K562 (cell line): ENCODE measurements around the gene LINGO4. TPM values are rescaled to one million over a fixed set of nuclear protein-coding genes. Genes with fewer than 3 reads are reported as not detected.

Experiments
- ATAC-seq: fragments of 200-7000 bp; cut with Tn5 transposase; 3 replicates; pipeline ENCODE4 v1.9.1; 2020; ENCODE audit warnings: moderate library complexity
- BruUV-seq: library from RNA; stranded (reverse); fragments of 400-500 nt; replicated peaks from 2 replicates; lab custom pipeline; 2021; lab: Mats Ljungman, UMichigan
- CTCF ChIA-PET: fragments of 300-600 bp; formaldehyde crosslinking; extraction: SDS; loops from one replicate; lab custom pipeline; 2021; ENCODE audit warnings: low intra/inter-chr PET ratio; lab: Yijun Ruan, JAX
- POLR2A ChIA-PET: fragments of 300-600, 350-650 bp; sonication (Branson Sonifier 250); formaldehyde crosslinking; extraction: SDS; loops from one replicate; lab custom pipeline; 2021; ENCODE audit warnings: antibody characterized with exemption, inconsistent platforms; lab: Yijun Ruan, JAX
- DNase-seq, 4 experiments: peaks; one replicate each; pipeline versions ENCODE4 v3.0.0 to v3.0.0-alpha.2; 2011 to 2018; ENCODE audit warnings: low spot score in 3 of 4, mixed read lengths in 3 of 4; ENCODE audit errors: extremely low read depth in 1 of 4
- FAIRE-seq: peaks from 2 replicates; lab custom pipeline; 2011; peaks lifted over from hg19 to GRCh38; lab: Jason Lieb, UNC
- H2AFZ ChIP-seq: 2 replicates; pipeline ENCODE4 v1.6.0; 2011; ENCODE audit warnings: low read depth, low read length, control low read depth, inconsistent platforms
- H3K27ac ChIP-seq: fragments of 200-600 bp; 3 replicates; pipeline ENCODE4 v1.8.0; 2011; ENCODE audit warnings: low read depth, mild to moderate bottlenecking, control low read depth, inconsistent platforms, low read length, moderate library complexity, mixed read lengths; ENCODE audit errors: extremely low read depth
- H3K27me3 ChIP-seq, 2 experiments: fragments of 300-600 bp in 1 of 2; 2 replicates in 1 of 2; 3 replicates in 1 of 2; pipeline versions ENCODE4 v1.6.0 to v1.8.0; 2011; ENCODE audit warnings: inconsistent platforms in 2 of 2, low read length in 2 of 2, mild to moderate bottlenecking in 1 of 2, mixed read lengths in 1 of 2, moderate library complexity in 1 of 2; ENCODE audit not compliant: control insufficient read depth in 2 of 2, insufficient read depth in 2 of 2
- H3K36me3 ChIP-seq: fragments of 300-600 bp; 3 replicates; pipeline ENCODE4 v1.8.0; 2011; ENCODE audit warnings: mild to moderate bottlenecking, low read length, inconsistent platforms; ENCODE audit not compliant: control insufficient read depth, insufficient read depth
- H3K4me1 ChIP-seq, 2 experiments: fragments of 200-600 bp in 1 of 2; replicated peaks in 1 of 2; 2 replicates in 1 of 2; 3 replicates in 1 of 2; pipeline versions ENCODE4 v1.5.1 to v1.8.0; 2011; ENCODE audit warnings: inconsistent platforms in 2 of 2, low read length in 2 of 2, mild to moderate bottlenecking in 1 of 2, mixed read lengths in 1 of 2, moderate library complexity in 1 of 2; ENCODE audit not compliant: control insufficient read depth in 2 of 2, insufficient read depth in 2 of 2
- H3K4me2 ChIP-seq: 2 replicates; pipeline ENCODE4 v1.6.1; 2011; ENCODE audit warnings: low read length, control low read depth, inconsistent platforms, mixed read lengths; ENCODE audit not compliant: insufficient read depth
- H3K4me3 ChIP-seq: fragments of 200-600 bp; sonication (generic), shearing (Covaris generic); 2 replicates; pipeline ENCODE4 v1.5.1; 2016; ENCODE audit warnings: control low read depth, inconsistent platforms
- H3K79me2 ChIP-seq: fragments of 200-600 bp; 3 replicates; pipeline ENCODE4 v1.8.0; 2011; ENCODE audit warnings: low read length, inconsistent platforms; ENCODE audit not compliant: control insufficient read depth, insufficient read depth
- H3K9ac ChIP-seq, 2 experiments: 2 replicates each; pipeline versions ENCODE4 v1.6.0 to v1.6.1; 2011; ENCODE audit warnings: low read depth in 2 of 2, low read length in 2 of 2, control low read depth in 1 of 2, inconsistent platforms in 1 of 2, mild to moderate bottlenecking in 1 of 2, mixed read lengths in 1 of 2; ENCODE audit not compliant: insufficient read depth in 1 of 2
- H3K9me1 ChIP-seq: one replicate; pipeline ENCODE4 v1.6.0; 2011; ENCODE audit warnings: inconsistent platforms, mild to moderate bottlenecking, low read length, moderate library complexity; ENCODE audit not compliant: control insufficient read depth, insufficient read depth
- H3K9me3 ChIP-seq: replicated peaks from 2 replicates; pipeline ENCODE4 v1.5.1; 2011; ENCODE audit warnings: low read depth, low read length, inconsistent platforms; ENCODE audit not compliant: control insufficient read depth, insufficient read depth
- H4K20me1 ChIP-seq: replicated peaks from 2 replicates; pipeline ENCODE4 v1.6.1; 2011; ENCODE audit warnings: low read length, inconsistent platforms, mixed read lengths; ENCODE audit not compliant: control insufficient read depth, insufficient read depth
- CTBP1 ChIP-seq: fragments of 450-650 bp; IDR thresholded peaks from 2 replicates; pipeline ENCODE4 v1.6.1; 2016; ENCODE audit warnings: borderline replicate concordance
- GABPB2 ChIP-seq: fragments of 250-450 bp; sonication (Bioruptor Pico); conservative IDR thresholded peaks from 2 replicates; pipeline ENCODE4 v1.5.1; 2021; ENCODE audit warnings: mild to moderate bottlenecking
- MCM7 ChIP-seq, 2 experiments: fragments of 450-650 bp; IDR thresholded peaks; 2 replicates each; pipeline ENCODE4 v1.6.1; 2016 to 2018
- PTBP1 ChIP-seq: fragments of 200-400 bp; formaldehyde crosslinking; IDR thresholded peaks from 2 replicates; pipeline ENCODE4 v1.6.1; 2017; ENCODE audit warnings: low read depth, low read length
- ZBED1 ChIP-seq: IDR thresholded peaks from 2 replicates; pipeline ENCODE4 v1.6.1; 2014
- ZNF398 ChIP-seq: fragments of 250-450 bp; sonication (Bioruptor Pico); IDR thresholded peaks from 2 replicates; pipeline ENCODE4 v1.8.0; 2021; ENCODE audit warnings: moderate library complexity, mild to moderate bottlenecking, inconsistent platforms
- WGBS: fragments of 100-300 bp; shearing (Covaris generic); methylation state at CpG from one replicate; pipeline ENCODE4 v1.1.6; 2016; ENCODE audit warnings: low coverage, mixed read lengths; ENCODE audit not compliant: insufficient coverage; ENCODE audit errors: missing lambda C conversion rate; 5-methylcytosine and 5-hydroxymethylcytosine counted together
- in situ Hi-C: fragments of 300-500 bp; cut with MboI; formaldehyde crosslinking; loops from 4 replicates; pipeline ENCODE4 v1.15.0; 2018; ENCODE audit warnings: inconsistent platforms, mixed read lengths
- intact Hi-C: fragments of 100-400 bp; cut with micrococcal nuclease; formaldehyde crosslinking; loops from 2 replicates; pipeline ENCODE4 v1.14.2; 2022
- polyA plus RNA-seq, 8 experiments: library from polyadenylated mRNA; depleted of rRNA in 4 of 8; stranded (reverse) in 5 of 8; unstranded in 3 of 8; fragments of >200 nt; fragmentation: Nextera tagmentation in 2 of 8; fragmentation: Illumina TruSeq in 1 of 8; extraction: Ambion mirVana in 2 of 8; extraction: Trizol in 1 of 8; gene quantifications; 2 replicates each; pipeline versions ENCODE4 v1.2.1 to v1.2.3, GENCODE V29; 2011 to 2014; ENCODE audit warnings: inconsistent platforms in 1 of 8, missing spikeins in 1 of 8
- total RNA-seq, 7 experiments: library from RNA; depleted of rRNA in 6 of 7; stranded (reverse); fragments of >200 nt in 6 of 7; fragmentation: Illumina TruSeq in 2 of 7; extraction: Trizol in 2 of 7; gene quantifications; 2 replicates each; pipeline versions ENCODE4 v1.2.1 to v1.2.3, GENCODE V29; 2011 to 2021; ENCODE audit warnings: low replicate concordance in 1 of 7

Gene LINGO4
- total and polyA plus RNA-seq, 9 of the 15 experiments (the other 6 are each of a cell fraction or from before 2014, with no cell fraction given): not detected

GRCh38 chr1:151838222-151839081, 33.2 kb upstream of the LINGO4 start (continued):
- TF ChIP-seq MCM7 (IDR thresholded peaks at IDR 0.05): no peak
- no peak for TF ChIP-seq ZNF398 (CRISPR knock-in tag)
- no peak for TF ChIP-seq PTBP1
- TF ChIP-seq ZBED1: no peak

GRCh38 chr1:151837884-151838221, 32.6 kb upstream of the LINGO4 start:
- Histone ChIP-seq H3K79me2 (no peaks in the 10 kb centered on the region), H4K20me1 (no peaks in the 10 kb centered on the region), H2AFZ (no peak overlapping the region), H3K9me3 (no peaks in the 10 kb centered on the region), H3K4me2 (no peak overlapping the region), H3K9ac (no peak overlapping the region), H3K9me1 (no peaks in the 10 kb centered on the region), H3K36me3 (no peaks in the 10 kb centered on the region), H3K4me3 (no peak overlapping the region), H3K27me3 (peaks cover 4 to 12% of the 10 kb centered on the region in 2 experiments; a peak in 3 of 5 replicates), H3K27ac (no peak overlapping the region), H3K4me1 (peaks cover 0 to 13% of the 10 kb centered on the region in 2 experiments; a peak in 2 of 5 replicates)
- no TSS peak for BruUV-seq
- no peak for ATAC-seq
- no peak for DNase-seq
- ChIA-PET POLR2A (no interaction called here), CTCF (interaction anchor here (2.7 kb wide), 1 partner anchor 145 kb away, joined by 26 read pairs; no protein-coding TSS in a partner anchor)
- in situ Hi-C loops (no loop called here), intact Hi-C loops (loop anchor here (2.0 to 5.0 kb wide), 3 partner anchors 103 to 536 kb away; no protein-coding TSS in a partner anchor)
- WGBS: 39% methylated on average over 11 of the region's 26 CpGs
- FAIRE-seq: no peak
- TF ChIP-seq CTBP1 (no peak), GABPB2 (no peak)
